HEK293 (cell line): Measurements from ENCODE around the gene CXXC1.
A peak's percentile ranks its signal among the peaks of the same experiment; 100 is the strongest.

ENCODE experiments used
- CTCF ChIA-PET: fragments of 350-600 bp; formaldehyde crosslinking; extraction: SDS; loops from one replicate; lab custom pipeline; 2021; ENCODE audit warnings: antibody characterized with exemption; lab: Yijun Ruan, JAX
- POLR2A ChIA-PET: fragments of 300-600 bp; formaldehyde crosslinking; extraction: SDS; loops from one replicate; lab custom pipeline; 2020; ENCODE audit warnings: antibody characterized with exemption, inconsistent platforms; lab: Yijun Ruan, JAX
- H3K27ac ChIP-seq: fragments of 200-500 bp; sonication (Bioruptor generic); 2 replicates; pipeline ENCODE4 v1.5.1; 2014; ENCODE audit warnings: low read depth, low read length, control low read depth, inconsistent platforms; ENCODE audit errors: extremely low read depth
- H3K36me3 ChIP-seq, 2 experiments: fragments of 200-500 bp in 1 of 2; sonication (Bioruptor generic) in 1 of 2; 1 replicate in 1 of 2; 2 replicates in 1 of 2; pipeline ENCODE4 v1.5.1; 2014 to 2017; ENCODE audit warnings: inconsistent platforms in 2 of 2, low read length in 2 of 2; ENCODE audit not compliant: control insufficient read depth in 2 of 2, insufficient read depth in 1 of 2
- H3K4me1 ChIP-seq: fragments of 200-500 bp; sonication (Bioruptor generic); 2 replicates; pipeline ENCODE4 v1.5.1; 2014; ENCODE audit warnings: mild to moderate bottlenecking, low read length, inconsistent platforms; ENCODE audit not compliant: control insufficient read depth, insufficient read depth
- H3K4me3 ChIP-seq: 2 replicates; pipeline ENCODE4 v1.5.1; 2011; ENCODE audit warnings: low read depth, mild to moderate bottlenecking, control low read depth, low read length, moderate library complexity
- H3K9me3 ChIP-seq: fragments of 200-500 bp; sonication (Bioruptor generic); 2 replicates; pipeline ENCODE4 v1.5.1; 2014; ENCODE audit warnings: low read depth, low read length, inconsistent platforms; ENCODE audit not compliant: control insufficient read depth, insufficient read depth
- BCL11A ChIP-seq: fragments of 450-650 bp; formaldehyde crosslinking; IDR thresholded peaks from 2 replicates; pipeline ENCODE4 v1.5.1; 2016; ENCODE audit warnings: low read depth, missing biosample characterization, missing genetic modification characterization
- FEZF1 ChIP-seq: fragments of 450-650 bp; formaldehyde crosslinking; IDR thresholded peaks from 2 replicates; pipeline ENCODE4 v1.5.1; 2016; ENCODE audit warnings: missing biosample characterization, missing genetic modification characterization
- GLI4 ChIP-seq: fragments of 450-650 bp; formaldehyde crosslinking; IDR thresholded peaks from 2 replicates; pipeline ENCODE4 v1.5.1; 2016; ENCODE audit warnings: missing biosample characterization, missing genetic modification characterization
- GLIS2 ChIP-seq: fragments of 450-650 bp; formaldehyde crosslinking; IDR thresholded peaks from 2 replicates; pipeline ENCODE4 v1.5.1; 2016; ENCODE audit warnings: missing biosample characterization, missing genetic modification characterization
- IKZF3 ChIP-seq: fragments of 450-650 bp; IDR thresholded peaks from 2 replicates; pipeline ENCODE4 v1.5.0; 2018; ENCODE audit warnings: missing biosample characterization, mild to moderate bottlenecking, missing genetic modification characterization, moderate library complexity
- SALL2 ChIP-seq: fragments of 450-650 bp; formaldehyde crosslinking; IDR thresholded peaks from 2 replicates; pipeline ENCODE4 v1.5.0; 2017; ENCODE audit warnings: missing biosample characterization, mild to moderate bottlenecking, missing genetic modification characterization, borderline replicate concordance
- SP7 ChIP-seq: fragments of 450-650 bp; formaldehyde crosslinking; IDR thresholded peaks from 2 replicates; pipeline ENCODE4 v1.5.1; 2016; ENCODE audit warnings: missing biosample characterization, missing genetic modification characterization
- ZFHX2 ChIP-seq: fragments of 450-650 bp; formaldehyde crosslinking; conservative IDR thresholded peaks from 2 replicates; pipeline ENCODE4 v1.5.1; 2016; ENCODE audit warnings: missing biosample characterization, missing genetic modification characterization
- ZFP41 ChIP-seq: fragments of 450-650 bp; formaldehyde crosslinking; IDR thresholded peaks from 2 replicates; pipeline ENCODE4 v1.5.1; 2016; ENCODE audit warnings: missing biosample characterization, missing genetic modification characterization, borderline replicate concordance
- ZNF112 ChIP-seq: fragments of 450-650 bp; formaldehyde crosslinking; IDR thresholded peaks from 2 replicates; pipeline ENCODE4 v1.5.0; 2017; ENCODE audit warnings: missing biosample characterization, missing genetic modification characterization
- ZNF138 ChIP-seq: fragments of 450-650 bp; formaldehyde crosslinking; IDR thresholded peaks from 2 replicates; pipeline ENCODE4 v1.5.1; 2016; ENCODE audit warnings: missing biosample characterization, missing genetic modification characterization, borderline replicate concordance
- ZNF292 ChIP-seq: fragments of 450-650 bp; formaldehyde crosslinking; IDR thresholded peaks from 2 replicates; pipeline ENCODE4 v1.5.1; 2016; ENCODE audit warnings: low read depth, missing biosample characterization, missing genetic modification characterization, borderline replicate concordance
- ZNF548 ChIP-seq: fragments of 450-650 bp; formaldehyde crosslinking; IDR thresholded peaks from 2 replicates; pipeline ENCODE4 v1.5.1; 2016; ENCODE audit warnings: missing biosample characterization, missing genetic modification characterization
- ZNF596 ChIP-seq: fragments of 450-650 bp; IDR thresholded peaks from 2 replicates; pipeline ENCODE4 v1.5.0; 2018; ENCODE audit warnings: missing biosample characterization, mild to moderate bottlenecking, missing genetic modification characterization, moderate library complexity
- TF ChIP-seq, protein P1 (sequence below): fragments of 450-650 bp; formaldehyde crosslinking; IDR thresholded peaks from 2 replicates; pipeline ENCODE4 v1.5.1; 2016; ENCODE audit warnings: missing biosample characterization, missing genetic modification characterization
- TF ChIP-seq, protein P2 (sequence below): fragments of 450-650 bp; formaldehyde crosslinking; IDR thresholded peaks from 2 replicates; pipeline ENCODE4 v1.5.1; 2016; ENCODE audit warnings: missing biosample characterization, missing genetic modification characterization
- TF ChIP-seq, protein P3 (sequence below): fragments of 450-650 bp; formaldehyde crosslinking; IDR thresholded peaks from 2 replicates; pipeline ENCODE4 v1.5.1; 2017; ENCODE audit warnings: missing biosample characterization, missing genetic modification characterization
- TF ChIP-seq, protein P4 (sequence below): fragments of 450-650 bp; formaldehyde crosslinking; IDR thresholded peaks from 2 replicates; pipeline ENCODE4 v1.5.1; 2016; ENCODE audit warnings: missing biosample characterization, missing genetic modification characterization
- TF ChIP-seq, protein P5 (sequence below): fragments of 450-650 bp; formaldehyde crosslinking; IDR thresholded peaks from 2 replicates; pipeline ENCODE4 v1.5.1; 2016; ENCODE audit warnings: missing biosample characterization, missing genetic modification characterization
- TF ChIP-seq, protein P6 (sequence below): fragments of 450-650 bp; formaldehyde crosslinking; IDR thresholded peaks from 2 replicates; pipeline ENCODE4 v1.5.1; 2016; ENCODE audit warnings: missing biosample characterization, missing genetic modification characterization
- TF ChIP-seq, protein P7 (sequence below): fragments of 450-650 bp; formaldehyde crosslinking; IDR thresholded peaks from 2 replicates; pipeline ENCODE4 v1.5.1; 2016; ENCODE audit warnings: missing biosample characterization, missing genetic modification characterization

The CXXC1 gene

DNA sequence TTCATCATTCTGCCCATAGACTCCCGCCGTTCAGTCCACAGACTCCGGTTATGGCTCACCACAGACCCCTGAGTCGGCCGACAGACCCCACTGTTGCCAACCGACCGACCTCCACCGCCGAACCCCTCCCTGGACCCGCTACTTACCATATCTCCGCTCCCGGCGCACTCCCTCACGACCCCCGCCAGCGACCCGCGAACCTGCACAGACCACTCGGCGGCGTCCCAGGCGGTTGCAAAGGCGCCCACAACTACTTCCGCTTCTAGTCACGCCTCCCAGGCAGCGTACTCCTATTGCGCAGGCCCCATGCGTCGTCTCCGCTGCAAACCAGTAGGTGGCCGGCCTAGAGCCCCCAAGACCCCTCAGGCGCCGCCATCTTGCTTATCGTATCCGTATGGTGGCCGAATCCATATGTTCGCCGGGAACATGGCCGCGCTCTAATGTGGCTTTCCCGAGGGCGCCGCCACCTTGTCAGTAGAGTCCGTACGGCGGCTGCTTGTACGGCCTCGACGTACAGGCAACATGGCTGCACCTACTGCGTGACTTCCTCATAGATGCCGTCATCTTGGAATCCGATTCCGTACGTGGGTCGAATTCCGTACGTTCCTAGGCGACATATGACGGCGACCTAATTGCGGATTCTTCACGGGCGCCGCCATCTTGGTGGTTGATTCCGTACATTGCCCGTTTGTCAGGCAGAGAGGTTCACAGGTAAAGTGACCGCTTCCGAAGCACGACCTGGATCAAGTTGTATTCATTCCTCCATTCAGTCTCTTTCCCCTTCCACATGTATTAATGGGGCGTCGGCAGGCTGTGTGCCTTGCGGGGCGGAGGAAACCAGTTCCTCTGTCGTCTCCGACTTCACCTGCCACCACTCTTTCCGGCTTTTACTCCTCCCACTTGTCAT lies at the start of gene CXXC1:
Gene CXXC1 (minus strand): TSS at position 252 of the 907 bp plus-strand sequence. CDS start 103 bp downstream, at position 149.
- Histone ChIP-seq H3K4me1 (no peaks in the 10 kb centered on the region), H3K36me3 (peaks cover 5 to 33% of the 10 kb centered on the region in 2 experiments; a peak in 2 of 3 replicates), H3K4me3 (peak within 1 kb of the TSS; percentile 69), H3K27ac (no peak within 1 kb of the TSS; the same call in 1 of the 2 replicates), H3K9me3 (no peaks in the 10 kb centered on the region)
- CTCF ChIA-PET, result no interaction called here
- POLR2A ChIA-PET, result interaction anchor here (1.5 kb wide), 1 partner anchor 21 kb away, joined by 3 read pairs; the partner anchor contains the start of gene CFAP53
- no peak for TF ChIP-seq ZNF112
- TF ChIP-seq GLI4 (tag by site-specific recombination), result no peak
- no peak for TF ChIP-seq FEZF1 (tag by site-specific recombination)
- TF ChIP-seq, protein P1, sequence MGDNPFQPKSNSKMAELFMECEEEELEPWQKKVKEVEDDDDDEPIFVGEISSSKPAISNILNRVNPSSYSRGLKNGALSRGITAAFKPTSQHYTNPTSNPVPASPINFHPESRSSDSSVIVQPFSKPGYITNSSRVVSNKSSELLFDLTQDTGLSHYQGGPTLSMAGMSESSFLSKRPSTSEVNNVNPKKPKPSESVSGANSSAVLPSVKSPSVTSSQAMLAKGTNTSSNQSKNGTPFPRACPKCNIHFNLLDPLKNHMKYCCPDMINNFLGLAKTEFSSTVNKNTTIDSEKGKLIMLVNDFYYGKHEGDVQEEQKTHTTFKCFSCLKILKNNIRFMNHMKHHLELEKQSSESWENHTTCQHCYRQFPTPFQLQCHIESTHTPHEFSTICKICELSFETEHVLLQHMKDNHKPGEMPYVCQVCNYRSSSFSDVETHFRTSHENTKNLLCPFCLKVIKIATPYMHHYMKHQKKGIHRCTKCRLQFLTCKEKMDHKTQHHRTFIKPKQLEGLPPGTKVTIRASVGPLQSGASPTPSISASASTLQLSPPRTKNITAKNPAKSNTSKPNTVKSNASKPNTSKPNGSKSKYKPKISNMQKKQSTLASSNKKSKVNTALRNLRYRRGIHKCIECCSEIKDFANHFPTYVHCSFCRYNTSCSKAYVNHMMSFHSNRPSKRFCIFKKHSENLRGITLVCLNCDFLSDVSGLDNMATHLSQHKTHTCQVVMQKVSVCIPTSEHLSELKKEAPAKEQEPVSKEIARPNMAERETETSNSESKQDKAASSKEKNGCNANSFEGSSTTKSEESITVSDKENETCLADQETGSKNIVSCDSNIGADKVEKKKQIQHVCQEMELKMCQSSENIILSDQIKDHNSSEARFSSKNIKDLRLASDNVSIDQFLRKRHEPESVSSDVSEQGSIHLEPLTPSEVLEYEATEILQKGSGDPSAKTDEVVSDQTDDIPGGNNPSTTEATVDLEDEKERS (tag by site-specific recombination), result peak; percentile 28
- TF ChIP-seq SP7 (tag by site-specific recombination), result peak; percentile 68
- no peak for TF ChIP-seq ZNF138 (tag by site-specific recombination)
- TF ChIP-seq SALL2 (tag by site-specific recombination), result no peak
- TF ChIP-seq, protein P2, sequence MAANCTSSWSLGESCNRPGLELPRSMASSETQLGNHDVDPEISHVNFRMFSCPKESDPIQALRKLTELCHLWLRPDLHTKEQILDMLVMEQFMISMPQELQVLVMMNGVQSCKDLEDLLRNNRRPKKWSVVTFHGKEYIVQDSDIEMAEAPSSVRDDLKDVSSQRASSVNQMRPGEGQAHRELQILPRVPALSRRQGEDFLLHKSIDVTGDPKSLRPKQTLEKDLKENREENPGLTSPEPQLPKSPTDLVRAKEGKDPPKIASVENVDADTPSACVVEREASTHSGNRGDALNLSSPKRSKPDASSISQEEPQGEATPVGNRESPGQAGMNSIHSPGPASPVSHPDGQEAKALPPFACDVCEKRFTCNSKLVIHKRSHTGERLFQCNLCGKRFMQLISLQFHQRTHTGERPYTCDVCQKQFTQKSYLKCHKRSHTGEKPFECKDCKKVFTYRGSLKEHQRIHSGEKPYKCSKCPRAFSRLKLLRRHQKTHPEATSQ (tag by site-specific recombination), result no peak
- TF ChIP-seq, protein P3, sequence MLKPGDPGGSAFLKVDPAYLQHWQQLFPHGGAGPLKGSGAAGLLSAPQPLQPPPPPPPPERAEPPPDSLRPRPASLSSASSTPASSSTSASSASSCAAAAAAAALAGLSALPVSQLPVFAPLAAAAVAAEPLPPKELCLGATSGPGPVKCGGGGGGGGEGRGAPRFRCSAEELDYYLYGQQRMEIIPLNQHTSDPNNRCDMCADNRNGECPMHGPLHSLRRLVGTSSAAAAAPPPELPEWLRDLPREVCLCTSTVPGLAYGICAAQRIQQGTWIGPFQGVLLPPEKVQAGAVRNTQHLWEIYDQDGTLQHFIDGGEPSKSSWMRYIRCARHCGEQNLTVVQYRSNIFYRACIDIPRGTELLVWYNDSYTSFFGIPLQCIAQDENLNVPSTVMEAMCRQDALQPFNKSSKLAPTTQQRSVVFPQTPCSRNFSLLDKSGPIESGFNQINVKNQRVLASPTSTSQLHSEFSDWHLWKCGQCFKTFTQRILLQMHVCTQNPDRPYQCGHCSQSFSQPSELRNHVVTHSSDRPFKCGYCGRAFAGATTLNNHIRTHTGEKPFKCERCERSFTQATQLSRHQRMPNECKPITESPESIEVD (tag by site-specific recombination), result no peak
- TF ChIP-seq ZNF292, result no peak
- TF ChIP-seq GLIS2 (tag by site-specific recombination), result peak; percentile 99
- TF ChIP-seq, protein P4, sequence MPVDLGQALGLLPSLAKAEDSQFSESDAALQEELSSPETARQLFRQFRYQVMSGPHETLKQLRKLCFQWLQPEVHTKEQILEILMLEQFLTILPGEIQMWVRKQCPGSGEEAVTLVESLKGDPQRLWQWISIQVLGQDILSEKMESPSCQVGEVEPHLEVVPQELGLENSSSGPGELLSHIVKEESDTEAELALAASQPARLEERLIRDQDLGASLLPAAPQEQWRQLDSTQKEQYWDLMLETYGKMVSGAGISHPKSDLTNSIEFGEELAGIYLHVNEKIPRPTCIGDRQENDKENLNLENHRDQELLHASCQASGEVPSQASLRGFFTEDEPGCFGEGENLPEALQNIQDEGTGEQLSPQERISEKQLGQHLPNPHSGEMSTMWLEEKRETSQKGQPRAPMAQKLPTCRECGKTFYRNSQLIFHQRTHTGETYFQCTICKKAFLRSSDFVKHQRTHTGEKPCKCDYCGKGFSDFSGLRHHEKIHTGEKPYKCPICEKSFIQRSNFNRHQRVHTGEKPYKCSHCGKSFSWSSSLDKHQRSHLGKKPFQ (tag by site-specific recombination), result no peak
- peak; percentile 45 for TF ChIP-seq ZFHX2 (tag by site-specific recombination)
- no peak for TF ChIP-seq ZNF548 (tag by site-specific recombination)
- TF ChIP-seq, protein P5, sequence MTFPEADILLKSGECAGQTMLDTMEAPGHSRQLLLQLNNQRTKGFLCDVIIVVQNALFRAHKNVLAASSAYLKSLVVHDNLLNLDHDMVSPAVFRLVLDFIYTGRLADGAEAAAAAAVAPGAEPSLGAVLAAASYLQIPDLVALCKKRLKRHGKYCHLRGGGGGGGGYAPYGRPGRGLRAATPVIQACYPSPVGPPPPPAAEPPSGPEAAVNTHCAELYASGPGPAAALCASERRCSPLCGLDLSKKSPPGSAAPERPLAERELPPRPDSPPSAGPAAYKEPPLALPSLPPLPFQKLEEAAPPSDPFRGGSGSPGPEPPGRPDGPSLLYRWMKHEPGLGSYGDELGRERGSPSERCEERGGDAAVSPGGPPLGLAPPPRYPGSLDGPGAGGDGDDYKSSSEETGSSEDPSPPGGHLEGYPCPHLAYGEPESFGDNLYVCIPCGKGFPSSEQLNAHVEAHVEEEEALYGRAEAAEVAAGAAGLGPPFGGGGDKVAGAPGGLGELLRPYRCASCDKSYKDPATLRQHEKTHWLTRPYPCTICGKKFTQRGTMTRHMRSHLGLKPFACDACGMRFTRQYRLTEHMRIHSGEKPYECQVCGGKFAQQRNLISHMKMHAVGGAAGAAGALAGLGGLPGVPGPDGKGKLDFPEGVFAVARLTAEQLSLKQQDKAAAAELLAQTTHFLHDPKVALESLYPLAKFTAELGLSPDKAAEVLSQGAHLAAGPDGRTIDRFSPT (tag by site-specific recombination), result no peak
- TF ChIP-seq IKZF3 (tag by site-specific recombination), result no peak
- 0 out of 2 replicates have a peak, but pooled peaks have one; percentile 6 for TF ChIP-seq BCL11A
- TF ChIP-seq, protein P6, sequence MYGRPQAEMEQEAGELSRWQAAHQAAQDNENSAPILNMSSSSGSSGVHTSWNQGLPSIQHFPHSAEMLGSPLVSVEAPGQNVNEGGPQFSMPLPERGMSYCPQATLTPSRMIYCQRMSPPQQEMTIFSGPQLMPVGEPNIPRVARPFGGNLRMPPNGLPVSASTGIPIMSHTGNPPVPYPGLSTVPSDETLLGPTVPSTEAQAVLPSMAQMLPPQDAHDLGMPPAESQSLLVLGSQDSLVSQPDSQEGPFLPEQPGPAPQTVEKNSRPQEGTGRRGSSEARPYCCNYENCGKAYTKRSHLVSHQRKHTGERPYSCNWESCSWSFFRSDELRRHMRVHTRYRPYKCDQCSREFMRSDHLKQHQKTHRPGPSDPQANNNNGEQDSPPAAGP (tag by site-specific recombination), result peak; percentile 24; the same call in 1 of the 2 replicates
- no peak for TF ChIP-seq ZNF596 (tag by site-specific recombination)
- TF ChIP-seq, protein P7, sequence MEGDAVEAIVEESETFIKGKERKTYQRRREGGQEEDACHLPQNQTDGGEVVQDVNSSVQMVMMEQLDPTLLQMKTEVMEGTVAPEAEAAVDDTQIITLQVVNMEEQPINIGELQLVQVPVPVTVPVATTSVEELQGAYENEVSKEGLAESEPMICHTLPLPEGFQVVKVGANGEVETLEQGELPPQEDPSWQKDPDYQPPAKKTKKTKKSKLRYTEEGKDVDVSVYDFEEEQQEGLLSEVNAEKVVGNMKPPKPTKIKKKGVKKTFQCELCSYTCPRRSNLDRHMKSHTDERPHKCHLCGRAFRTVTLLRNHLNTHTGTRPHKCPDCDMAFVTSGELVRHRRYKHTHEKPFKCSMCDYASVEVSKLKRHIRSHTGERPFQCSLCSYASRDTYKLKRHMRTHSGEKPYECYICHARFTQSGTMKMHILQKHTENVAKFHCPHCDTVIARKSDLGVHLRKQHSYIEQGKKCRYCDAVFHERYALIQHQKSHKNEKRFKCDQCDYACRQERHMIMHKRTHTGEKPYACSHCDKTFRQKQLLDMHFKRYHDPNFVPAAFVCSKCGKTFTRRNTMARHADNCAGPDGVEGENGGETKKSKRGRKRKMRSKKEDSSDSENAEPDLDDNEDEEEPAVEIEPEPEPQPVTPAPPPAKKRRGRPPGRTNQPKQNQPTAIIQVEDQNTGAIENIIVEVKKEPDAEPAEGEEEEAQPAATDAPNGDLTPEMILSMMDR (tag by site-specific recombination), result peak; percentile 99
- no peak for TF ChIP-seq ZFP41
